Measurements from ENCODE around the gene CENPA.

DNA sequence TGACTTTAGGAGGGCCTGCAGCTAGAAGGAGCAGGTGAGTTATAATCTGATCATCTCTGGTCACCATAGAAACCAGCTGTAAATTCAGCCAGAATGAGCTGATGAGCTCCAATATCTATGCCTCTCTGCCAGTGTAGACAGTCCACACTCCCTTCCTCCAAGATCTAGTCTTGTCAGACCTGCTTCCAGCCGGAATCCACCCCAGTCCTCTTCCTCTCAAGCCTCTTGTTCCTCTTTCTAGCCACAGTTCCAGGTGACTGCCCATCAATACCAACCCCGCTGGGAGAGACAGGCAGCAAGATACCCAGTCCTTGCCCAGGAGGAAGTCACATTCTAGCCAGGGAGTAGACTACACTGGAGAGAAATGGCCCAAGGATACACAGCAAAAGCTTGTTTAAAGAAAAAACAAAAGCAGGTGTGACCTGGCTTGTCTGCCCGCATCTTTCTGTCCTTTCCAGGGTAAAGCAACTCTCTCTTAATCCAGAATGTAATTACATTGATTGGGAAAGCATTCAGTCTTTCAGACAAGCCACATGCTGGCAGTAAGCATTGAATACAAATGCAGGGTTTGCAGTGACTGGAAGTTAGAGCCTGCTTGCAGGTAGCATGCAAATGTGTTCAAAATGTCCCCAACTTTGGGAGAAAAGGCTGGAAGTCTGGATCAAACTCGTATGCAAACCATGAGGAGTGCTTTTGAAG, 30.7 kb upstream of the CENPA start:
- TF ChIP-seq, protein P1, sequence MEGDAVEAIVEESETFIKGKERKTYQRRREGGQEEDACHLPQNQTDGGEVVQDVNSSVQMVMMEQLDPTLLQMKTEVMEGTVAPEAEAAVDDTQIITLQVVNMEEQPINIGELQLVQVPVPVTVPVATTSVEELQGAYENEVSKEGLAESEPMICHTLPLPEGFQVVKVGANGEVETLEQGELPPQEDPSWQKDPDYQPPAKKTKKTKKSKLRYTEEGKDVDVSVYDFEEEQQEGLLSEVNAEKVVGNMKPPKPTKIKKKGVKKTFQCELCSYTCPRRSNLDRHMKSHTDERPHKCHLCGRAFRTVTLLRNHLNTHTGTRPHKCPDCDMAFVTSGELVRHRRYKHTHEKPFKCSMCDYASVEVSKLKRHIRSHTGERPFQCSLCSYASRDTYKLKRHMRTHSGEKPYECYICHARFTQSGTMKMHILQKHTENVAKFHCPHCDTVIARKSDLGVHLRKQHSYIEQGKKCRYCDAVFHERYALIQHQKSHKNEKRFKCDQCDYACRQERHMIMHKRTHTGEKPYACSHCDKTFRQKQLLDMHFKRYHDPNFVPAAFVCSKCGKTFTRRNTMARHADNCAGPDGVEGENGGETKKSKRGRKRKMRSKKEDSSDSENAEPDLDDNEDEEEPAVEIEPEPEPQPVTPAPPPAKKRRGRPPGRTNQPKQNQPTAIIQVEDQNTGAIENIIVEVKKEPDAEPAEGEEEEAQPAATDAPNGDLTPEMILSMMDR (IDR thresholded peaks at IDR 0.05), result no peak
- TF ChIP-seq POLR2A (IDR thresholded peaks at IDR 0.05), result no peak
